H9 (cell line): Measurements from ENCODE around the gene SUPT5H. TPM values are rescaled to one million over a fixed set of nuclear protein-coding genes. Genes with fewer than 3 reads are reported as not detected.
A peak's percentile ranks its signal among the peaks of the same experiment; 100 is the strongest.

Experiments used
- DNase-seq: peaks from one replicate; pipeline ENCODE4 v3.0.0-alpha.2; 2017
- H2AFZ ChIP-seq: one replicate; pipeline ENCODE4 v1.6.1; 2013; ENCODE audit warnings: mild to moderate bottlenecking, low read length, control low read depth, moderate library complexity
- H2AK5ac ChIP-seq: 2 replicates; pipeline ENCODE4 v1.6.1; 2013; ENCODE audit warnings: low read length, control low read depth, mixed read lengths; ENCODE audit not compliant: insufficient read length
- H2BK120ac ChIP-seq: one replicate; pipeline ENCODE4 v1.6.1; 2013; ENCODE audit warnings: low read depth, mild to moderate bottlenecking, low read length, control low read depth, inconsistent platforms; ENCODE audit not compliant: poor library complexity, severe bottlenecking
- H2BK12ac ChIP-seq: 2 replicates; pipeline ENCODE4 v1.6.1; 2013; ENCODE audit warnings: low read length, control low read depth, mixed read lengths, low read depth; ENCODE audit not compliant: insufficient read length
- H2BK15ac ChIP-seq: 2 replicates; pipeline ENCODE4 v1.6.1; 2013; ENCODE audit warnings: low read depth, low read length, control low read depth
- H2BK20ac ChIP-seq: one replicate; pipeline ENCODE4 v1.6.1; 2013; ENCODE audit warnings: low read depth, mild to moderate bottlenecking, low read length, control low read depth, inconsistent platforms; ENCODE audit not compliant: poor library complexity, severe bottlenecking
- H2BK5ac ChIP-seq: 2 replicates; pipeline ENCODE4 v1.6.1; 2013; ENCODE audit warnings: low read length, control low read depth, mixed read lengths; ENCODE audit not compliant: insufficient read length
- H3K14ac ChIP-seq: 2 replicates; pipeline ENCODE4 v1.6.1; 2013; ENCODE audit warnings: low read length, control low read depth; ENCODE audit not compliant: insufficient read depth
- H3K18ac ChIP-seq: 2 replicates; pipeline ENCODE4 v1.6.1; 2013; ENCODE audit warnings: low read depth, mild to moderate bottlenecking, mixed read lengths, low read length, control low read depth; ENCODE audit not compliant: insufficient read length
- H3K23ac ChIP-seq: 2 replicates; pipeline ENCODE4 v1.6.1; 2013; ENCODE audit warnings: low read length, control low read depth, mixed read lengths, low read depth; ENCODE audit not compliant: insufficient read length
- H3K23me2 ChIP-seq: 2 replicates; pipeline ENCODE4 v1.6.1; 2013; ENCODE audit warnings: low read depth, mild to moderate bottlenecking, mixed read lengths, low read length, control low read depth; ENCODE audit not compliant: insufficient read length, poor library complexity, severe bottlenecking
- H3K27ac ChIP-seq: 2 replicates; pipeline ENCODE4 v1.5.1; 2013; ENCODE audit warnings: low read length, control low read depth, mixed read lengths, low read depth; ENCODE audit not compliant: insufficient read length
- H3K27me3 ChIP-seq: 2 replicates; pipeline ENCODE4 v1.6.1; 2013; ENCODE audit warnings: low read length, control low read depth, inconsistent platforms; ENCODE audit not compliant: insufficient read depth
- H3K4ac ChIP-seq: 2 replicates; pipeline ENCODE4 v1.6.1; 2013; ENCODE audit warnings: low read depth, mild to moderate bottlenecking, control low read depth, inconsistent platforms, low read length, moderate library complexity
- H3K4me1 ChIP-seq: 2 replicates; pipeline ENCODE4 v1.6.1; 2013; ENCODE audit warnings: low read length, control low read depth, inconsistent platforms; ENCODE audit not compliant: insufficient read depth
- H3K4me2 ChIP-seq: 2 replicates; pipeline ENCODE4 v1.6.1; 2013; ENCODE audit warnings: low read length, control low read depth, mixed read lengths; ENCODE audit not compliant: insufficient read length, insufficient read depth
- H3K56ac ChIP-seq: 2 replicates; pipeline ENCODE4 v1.6.1; 2013; ENCODE audit warnings: low read depth, mild to moderate bottlenecking, mixed read lengths, low read length, control low read depth; ENCODE audit not compliant: insufficient read length
- H3K79me1 ChIP-seq: 2 replicates; pipeline ENCODE4 v1.6.1; 2013; ENCODE audit warnings: low read depth, mild to moderate bottlenecking, moderate library complexity, low read length, control low read depth, inconsistent platforms; ENCODE audit not compliant: insufficient read depth, poor library complexity, severe bottlenecking
- H3K79me2 ChIP-seq: 2 replicates; pipeline ENCODE4 v1.6.1; 2013; ENCODE audit warnings: low read length, control low read depth, inconsistent platforms; ENCODE audit not compliant: insufficient read depth
- H3K9ac ChIP-seq: 2 replicates; pipeline ENCODE4 v1.6.1; 2013; ENCODE audit warnings: low read length, control low read depth, mixed read lengths; ENCODE audit not compliant: insufficient read length; ENCODE audit errors: extremely low read depth
- H3K9me3 ChIP-seq: one replicate; pipeline ENCODE4 v1.6.1; 2013; ENCODE audit warnings: low read depth, low read length, inconsistent platforms; ENCODE audit not compliant: control insufficient read depth
- H3T11ph ChIP-seq: one replicate; pipeline ENCODE4 v1.6.1; 2013; ENCODE audit warnings: mild to moderate bottlenecking, low read length, control low read depth, inconsistent platforms
- H4K20me1 ChIP-seq: one replicate; pipeline ENCODE4 v1.6.1; 2013; ENCODE audit not compliant: control insufficient read depth, insufficient read length, insufficient read depth
- H4K5ac ChIP-seq: 2 replicates; pipeline ENCODE4 v1.6.1; 2013; ENCODE audit warnings: low read depth, mild to moderate bottlenecking, mixed read lengths, low read length, control low read depth; ENCODE audit not compliant: insufficient read length
- H4K8ac ChIP-seq: replicated peaks from 2 replicates; pipeline ENCODE4 v1.6.1; 2013; ENCODE audit warnings: low read length, control low read depth, mixed read lengths, low read depth; ENCODE audit not compliant: insufficient read length
- H4K91ac ChIP-seq: 2 replicates; pipeline ENCODE4 v1.6.1; 2013; ENCODE audit warnings: low read depth, mild to moderate bottlenecking, moderate library complexity, mixed read lengths, low read length, control low read depth; ENCODE audit not compliant: insufficient read length
- H3K27ac Mint-ChIP-seq, 3 experiments: 2 replicates in 2 of 3; 3 replicates in 1 of 3; pipeline ENCODE4 v1.8.0; 2020 to 2021; ENCODE audit warnings: mixed read lengths in 3 of 3, mild to moderate bottlenecking in 1 of 3, moderate library complexity in 1 of 3
- H3K27me3 Mint-ChIP-seq: 2 replicates; pipeline ENCODE4 v1.8.0; 2021; ENCODE audit warnings: low read depth, mild to moderate bottlenecking, moderate library complexity, mixed read lengths
- H3K36me3 Mint-ChIP-seq, 3 experiments: 2 replicates in 2 of 3; 3 replicates in 1 of 3; pipeline ENCODE4 v1.8.0; 2020 to 2021; ENCODE audit warnings: low read depth in 3 of 3, mixed read lengths in 3 of 3; ENCODE audit not compliant: insufficient read depth in 1 of 3
- H3K4me1 Mint-ChIP-seq, 2 experiments: 2 replicates each; pipeline ENCODE4 v1.8.0; 2020; ENCODE audit warnings: mixed read lengths in 2 of 2
- H3K4me3 Mint-ChIP-seq, 2 experiments: 2 replicates in 1 of 2; 3 replicates in 1 of 2; pipeline ENCODE4 v1.8.0; 2020 to 2021; ENCODE audit warnings: mild to moderate bottlenecking in 2 of 2, mixed read lengths in 2 of 2, moderate library complexity in 1 of 2
- H3K9me3 Mint-ChIP-seq, 2 experiments: 2 replicates in 1 of 2; 3 replicates in 1 of 2; pipeline ENCODE4 v1.8.0; 2020; ENCODE audit warnings: mild to moderate bottlenecking in 2 of 2, mixed read lengths in 2 of 2, moderate library complexity in 1 of 2
- WGBS: extraction: QIAGEN DNeasy Blood & Tissue Kit; methylation state at CpG from one replicate; pipeline ENCODE4 v1.1.7; 2013; ENCODE audit warnings: missing lambda C conversion rate, low lambda C conversion rate, mixed read lengths; ENCODE audit not compliant: insufficient read length; ENCODE audit errors: extremely low coverage; 5-methylcytosine and 5-hydroxymethylcytosine counted together
- total RNA-seq: library from RNA; stranded (reverse); gene quantifications from 2 replicates; pipeline ENCODE4 v1.2.1, GENCODE V29; 2021
- TF ChIP-seq, protein P1 (sequence below): fragments of 200-600 bp; sonication (generic); conservative IDR thresholded peaks from 3 replicates; pipeline ENCODE4 v1.8.0; 2021; ENCODE audit warnings: antibody characterized with exemption, mild to moderate bottlenecking

Gene SUPT5H
- total RNA-seq, 1 experiment from 2014 or later = 145 TPM

GRCh38 chr19:39413272-39413910, 32.0 kb upstream of the SUPT5H start:
- Histone ChIP-seq H4K91ac (no peak overlapping the region), H3K14ac (peak overlapping the region; percentile 74), H2BK20ac (no peak overlapping the region), H3K79me1 (peaks cover 6% of the 10 kb centered on the region), H3K4me1 (peaks cover 4% of the 10 kb centered on the region; the same call in 1 of the 2 replicates), H3K27me3 (no peaks in the 10 kb centered on the region), H4K5ac (no peak overlapping the region), H3K56ac (no peak overlapping the region), H3K27ac (no peak overlapping the region), H3K23me2 (peaks cover 7% of the 10 kb centered on the region), H2BK5ac (no peak overlapping the region), H2BK15ac (no peak overlapping the region), H3K9ac (peak overlapping the region; percentile 85), H3K4ac (no peak overlapping the region; the same call in 1 of the 2 replicates), H3K4me2 (peak overlapping the region; percentile 89), H3K18ac (peak overlapping the region; percentile 83), H3K23ac (no peak overlapping the region), H4K8ac (no peak overlapping the region), H2BK120ac (peak overlapping the region; percentile 26), H3K9me3 (no peaks in the 10 kb centered on the region), H2AK5ac (no peak overlapping the region), H3K79me2 (peaks cover 6% of the 10 kb centered on the region; the same call in 1 of the 2 replicates), H2AFZ (no peak overlapping the region), H4K20me1 (peaks cover 2% of the 10 kb centered on the region), H2BK12ac (no peak overlapping the region), H3T11ph (no peak overlapping the region)
- no peak for DNase-seq
- no CpG with 5 or more reads among the region's 54 CpGs for WGBS
- Mint-ChIP-seq H3K4me3 (peak overlapping the region; percentile 96 to 97), H3K27ac (peak overlapping the region; percentile 95 to 96 (median 96)), H3K36me3 (peaks cover 16 to 47% (median 32%) of the 10 kb centered on the region in 3 experiments), H3K27me3 (peaks cover 1% of the 10 kb centered on the region; the same call in 1 of the 2 replicates), H3K4me1 (peaks cover 34 to 43% of the 10 kb centered on the region in 2 experiments), H3K9me3 (no peaks in the 10 kb centered on the region; a peak in 1 of 5 replicates)
- TF ChIP-seq, protein P1, sequence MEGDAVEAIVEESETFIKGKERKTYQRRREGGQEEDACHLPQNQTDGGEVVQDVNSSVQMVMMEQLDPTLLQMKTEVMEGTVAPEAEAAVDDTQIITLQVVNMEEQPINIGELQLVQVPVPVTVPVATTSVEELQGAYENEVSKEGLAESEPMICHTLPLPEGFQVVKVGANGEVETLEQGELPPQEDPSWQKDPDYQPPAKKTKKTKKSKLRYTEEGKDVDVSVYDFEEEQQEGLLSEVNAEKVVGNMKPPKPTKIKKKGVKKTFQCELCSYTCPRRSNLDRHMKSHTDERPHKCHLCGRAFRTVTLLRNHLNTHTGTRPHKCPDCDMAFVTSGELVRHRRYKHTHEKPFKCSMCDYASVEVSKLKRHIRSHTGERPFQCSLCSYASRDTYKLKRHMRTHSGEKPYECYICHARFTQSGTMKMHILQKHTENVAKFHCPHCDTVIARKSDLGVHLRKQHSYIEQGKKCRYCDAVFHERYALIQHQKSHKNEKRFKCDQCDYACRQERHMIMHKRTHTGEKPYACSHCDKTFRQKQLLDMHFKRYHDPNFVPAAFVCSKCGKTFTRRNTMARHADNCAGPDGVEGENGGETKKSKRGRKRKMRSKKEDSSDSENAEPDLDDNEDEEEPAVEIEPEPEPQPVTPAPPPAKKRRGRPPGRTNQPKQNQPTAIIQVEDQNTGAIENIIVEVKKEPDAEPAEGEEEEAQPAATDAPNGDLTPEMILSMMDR = no peak
